Measurements from ENCODE around the gene PRPF40B. TPM values are rescaled to one million over a fixed set of nuclear protein-coding genes. Genes with fewer than 3 reads are reported as not detected.

Gene PRPF40B
- total and polyA plus RNA-seq, 9 of the 15 experiments (the other 6 are each of a cell fraction or from before 2014, with no cell fraction given): 0.55 to 10.6 (median 4.8) TPM

DNA sequence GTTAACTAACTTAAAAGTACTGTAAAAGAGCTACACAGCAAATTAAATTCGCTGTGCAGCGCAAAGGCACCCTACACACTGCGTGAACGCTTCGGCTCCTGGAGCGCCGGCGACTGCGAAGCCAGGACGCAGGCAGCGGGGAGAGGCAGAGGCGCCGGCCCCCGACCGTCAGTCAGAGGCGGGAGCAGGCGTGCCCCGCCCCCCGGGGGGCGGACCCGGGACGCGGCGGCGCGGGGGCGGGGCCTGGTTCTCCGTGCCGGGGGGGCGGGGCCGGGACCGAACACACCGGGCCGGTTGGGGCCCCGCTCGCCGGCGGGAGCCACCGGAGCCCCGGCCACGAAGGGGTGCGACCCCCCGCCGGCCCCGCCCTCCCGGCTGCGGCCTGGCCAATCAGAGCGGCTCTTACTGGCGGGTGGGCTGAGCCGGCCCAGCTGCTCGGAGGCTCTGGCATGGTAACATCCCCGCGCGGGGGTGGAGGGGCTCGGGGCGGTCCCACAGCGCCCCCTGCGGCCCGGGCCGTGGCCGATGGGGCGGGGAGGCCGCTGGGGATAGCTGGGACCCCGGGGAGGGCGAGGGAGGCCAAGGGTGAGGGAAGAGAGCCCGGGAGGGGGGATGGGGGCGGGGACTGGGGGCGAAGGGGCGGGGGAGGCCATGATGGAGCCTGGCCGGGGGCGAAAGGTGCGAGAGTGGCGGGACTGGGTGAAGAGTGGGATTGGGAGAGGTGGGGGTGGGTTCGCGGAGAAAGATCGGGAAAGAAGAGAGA lies at the start of gene PRPF40B (continued):
- TF ChIP-seq, protein P1, sequence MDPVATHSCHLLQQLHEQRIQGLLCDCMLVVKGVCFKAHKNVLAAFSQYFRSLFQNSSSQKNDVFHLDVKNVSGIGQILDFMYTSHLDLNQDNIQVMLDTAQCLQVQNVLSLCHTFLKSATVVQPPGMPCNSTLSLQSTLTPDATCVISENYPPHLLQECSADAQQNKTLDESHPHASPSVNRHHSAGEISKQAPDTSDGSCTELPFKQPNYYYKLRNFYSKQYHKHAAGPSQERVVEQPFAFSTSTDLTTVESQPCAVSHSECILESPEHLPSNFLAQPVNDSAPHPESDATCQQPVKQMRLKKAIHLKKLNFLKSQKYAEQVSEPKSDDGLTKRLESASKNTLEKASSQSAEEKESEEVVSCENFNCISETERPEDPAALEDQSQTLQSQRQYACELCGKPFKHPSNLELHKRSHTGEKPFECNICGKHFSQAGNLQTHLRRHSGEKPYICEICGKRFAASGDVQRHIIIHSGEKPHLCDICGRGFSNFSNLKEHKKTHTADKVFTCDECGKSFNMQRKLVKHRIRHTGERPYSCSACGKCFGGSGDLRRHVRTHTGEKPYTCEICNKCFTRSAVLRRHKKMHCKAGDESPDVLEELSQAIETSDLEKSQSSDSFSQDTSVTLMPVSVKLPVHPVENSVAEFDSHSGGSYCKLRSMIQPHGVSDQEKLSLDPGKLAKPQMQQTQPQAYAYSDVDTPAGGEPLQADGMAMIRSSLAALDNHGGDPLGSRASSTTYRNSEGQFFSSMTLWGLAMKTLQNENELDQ (CRISPR knock-in tag; IDR thresholded peaks at IDR 0.05; ENCODE audit: borderline replicate concordance): no peak
- no peak for TF ChIP-seq ZNF830 (CRISPR knock-in tag; IDR thresholded peaks at IDR 0.05)
- no peak for TF ChIP-seq GTF2A2 (tag; IDR thresholded peaks at IDR 0.05)
- TF ChIP-seq STAG1 (CRISPR knock-in tag; IDR thresholded peaks at IDR 0.05; ENCODE audit: borderline replicate concordance): no peak
- no peak for TF ChIP-seq ZNF778 (CRISPR knock-in tag; IDR thresholded peaks at IDR 0.05)
- no peak for TF ChIP-seq CC2D1A (IDR thresholded peaks at IDR 0.05)
- TF ChIP-seq ATF7 (IDR thresholded peaks at IDR 0.05): peak; percentile 39; the same call in 1 of the 2 replicates
- TF ChIP-seq RBM17 (IDR thresholded peaks at IDR 0.05; ENCODE audit: borderline replicate concordance, low read depth, low read length): no peak
- TF ChIP-seq, protein P2, sequence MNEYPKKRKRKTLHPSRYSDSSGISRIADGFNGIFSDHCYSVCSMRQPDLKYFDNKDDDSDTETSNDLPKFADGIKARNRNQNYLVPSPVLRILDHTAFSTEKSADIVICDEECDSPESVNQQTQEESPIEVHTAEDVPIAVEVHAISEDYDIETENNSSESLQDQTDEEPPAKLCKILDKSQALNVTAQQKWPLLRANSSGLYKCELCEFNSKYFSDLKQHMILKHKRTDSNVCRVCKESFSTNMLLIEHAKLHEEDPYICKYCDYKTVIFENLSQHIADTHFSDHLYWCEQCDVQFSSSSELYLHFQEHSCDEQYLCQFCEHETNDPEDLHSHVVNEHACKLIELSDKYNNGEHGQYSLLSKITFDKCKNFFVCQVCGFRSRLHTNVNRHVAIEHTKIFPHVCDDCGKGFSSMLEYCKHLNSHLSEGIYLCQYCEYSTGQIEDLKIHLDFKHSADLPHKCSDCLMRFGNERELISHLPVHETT (CRISPR knock-in tag; conservative IDR thresholded peaks at IDR 0.05 in 1 of 2, IDR thresholded peaks at IDR 0.05 in 1 of 2): peak in 1 of 2 experiments; percentile 100; a peak in 2 of 4 replicates
- TF ChIP-seq CBFB (CRISPR knock-in tag; IDR thresholded peaks at IDR 0.05): no peak
- no peak for TF ChIP-seq TEAD2 (tag; IDR thresholded peaks at IDR 0.05)
- peak; percentile 79 for TF ChIP-seq POLR2B (IDR thresholded peaks at IDR 0.05; ENCODE audit: low read depth, partially characterized antibody)
- TF ChIP-seq ZBTB2 (IDR thresholded peaks at IDR 0.05): no peak
- TF ChIP-seq ZNF589 (CRISPR knock-in tag; IDR thresholded peaks at IDR 0.05; ENCODE audit: low read depth): no peak
- TF ChIP-seq HNRNPLL (IDR thresholded peaks at IDR 0.05; ENCODE audit: low read depth, low read length, poor library complexity, severe bottlenecking): peak; percentile 72
- TF ChIP-seq, protein P3, sequence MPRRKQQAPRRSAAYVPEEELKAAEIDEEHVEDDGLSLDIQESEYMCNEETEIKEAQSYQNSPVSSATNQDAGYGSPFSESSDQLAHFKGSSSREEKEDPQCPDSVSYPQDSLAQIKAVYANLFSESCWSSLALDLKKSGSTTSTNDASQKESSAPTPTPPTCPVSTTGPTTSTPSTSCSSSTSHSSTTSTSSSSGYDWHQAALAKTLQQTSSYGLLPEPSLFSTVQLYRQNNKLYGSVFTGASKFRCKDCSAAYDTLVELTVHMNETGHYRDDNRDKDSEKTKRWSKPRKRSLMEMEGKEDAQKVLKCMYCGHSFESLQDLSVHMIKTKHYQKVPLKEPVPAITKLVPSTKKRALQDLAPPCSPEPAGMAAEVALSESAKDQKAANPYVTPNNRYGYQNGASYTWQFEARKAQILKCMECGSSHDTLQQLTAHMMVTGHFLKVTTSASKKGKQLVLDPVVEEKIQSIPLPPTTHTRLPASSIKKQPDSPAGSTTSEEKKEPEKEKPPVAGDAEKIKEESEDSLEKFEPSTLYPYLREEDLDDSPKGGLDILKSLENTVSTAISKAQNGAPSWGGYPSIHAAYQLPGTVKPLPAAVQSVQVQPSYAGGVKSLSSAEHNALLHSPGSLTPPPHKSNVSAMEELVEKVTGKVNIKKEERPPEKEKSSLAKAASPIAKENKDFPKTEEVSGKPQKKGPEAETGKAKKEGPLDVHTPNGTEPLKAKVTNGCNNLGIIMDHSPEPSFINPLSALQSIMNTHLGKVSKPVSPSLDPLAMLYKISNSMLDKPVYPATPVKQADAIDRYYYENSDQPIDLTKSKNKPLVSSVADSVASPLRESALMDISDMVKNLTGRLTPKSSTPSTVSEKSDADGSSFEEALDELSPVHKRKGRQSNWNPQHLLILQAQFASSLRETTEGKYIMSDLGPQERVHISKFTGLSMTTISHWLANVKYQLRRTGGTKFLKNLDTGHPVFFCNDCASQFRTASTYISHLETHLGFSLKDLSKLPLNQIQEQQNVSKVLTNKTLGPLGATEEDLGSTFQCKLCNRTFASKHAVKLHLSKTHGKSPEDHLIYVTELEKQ (CRISPR knock-in tag; IDR thresholded peaks at IDR 0.05): no peak
- TF ChIP-seq HCFC1 (IDR thresholded peaks at IDR 0.05; ENCODE audit: low read depth, low read length): peak; percentile 48
- peak; percentile 69 for TF ChIP-seq PCBP1 (IDR thresholded peaks at IDR 0.05; ENCODE audit: low read depth, low read length, poor library complexity, severe bottlenecking)
- no peak for TF ChIP-seq ZNF436 (CRISPR knock-in tag; IDR thresholded peaks at IDR 0.05)

Data from K562 (cell line).